Tibial nerve (tissue), 4 donors: ENCODE results near the gene TFPI2.

Experiments used
- CTCF ChIP-seq, 5 experiments: fragments of 200-600 bp in 3 of 5; fragments of 450-650 bp in 2 of 5; sonication (generic) in 3 of 5; IDR thresholded peaks; one replicate each; pipeline ENCODE4 v1.5.1; 2016 to 2019; ENCODE audit warnings: antibody characterized with exemption in 5 of 5, mild to moderate bottlenecking in 3 of 5, moderate library complexity in 2 of 5
- EP300 ChIP-seq, 2 donors: sonication (generic); formaldehyde crosslinking; IDR thresholded peaks; one replicate each; pipeline ENCODE4 v1.6.1; 2017; ENCODE audit warnings: antibody characterized with exemption in 2 of 2, mild to moderate bottlenecking in 1 of 2
- POLR2A ChIP-seq, 2 donors: fragments of 450-650 bp; IDR thresholded peaks; one replicate each; pipeline ENCODE4 v1.6.1; 2017; ENCODE audit warnings: antibody characterized with exemption in 2 of 2, mild to moderate bottlenecking in 2 of 2, moderate library complexity in 2 of 2

DNA sequence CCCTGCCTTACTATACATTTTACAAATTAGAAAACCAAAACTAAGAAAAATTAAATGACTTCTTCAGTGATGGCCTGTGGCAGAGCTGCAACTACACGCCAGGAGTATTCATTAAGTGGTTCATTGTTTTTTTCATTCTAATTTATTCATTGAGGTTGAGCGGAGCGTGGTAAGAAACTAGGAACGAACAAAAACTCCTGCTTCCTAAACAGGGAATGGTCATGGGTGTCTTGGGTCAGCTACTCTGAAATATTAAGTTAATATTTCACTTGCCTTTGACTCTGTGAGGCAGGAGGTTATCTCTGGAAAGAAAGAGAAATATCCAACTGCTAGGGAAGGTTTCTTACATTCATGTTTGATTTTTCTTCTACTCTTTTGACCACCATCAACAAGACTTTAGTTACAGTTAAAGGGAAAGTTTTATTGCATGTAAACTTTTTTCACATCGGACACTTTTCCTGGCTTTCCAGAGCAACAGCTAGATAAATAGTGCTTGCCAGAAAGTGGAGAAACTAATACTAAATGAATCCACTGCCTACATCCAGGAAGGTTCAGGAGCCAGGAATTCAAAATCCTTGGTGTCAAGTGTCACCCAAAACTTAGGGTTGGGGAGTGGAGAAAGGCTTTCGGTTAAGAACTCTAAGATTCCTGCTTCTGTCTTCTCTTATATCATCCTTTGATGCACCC, 30.1 kb upstream of the TFPI2 start:
- TF ChIP-seq CTCF (IDR thresholded peaks at IDR 0.05) (no peak), EP300 (IDR thresholded peaks at IDR 0.05) (no peak), POLR2A (IDR thresholded peaks at IDR 0.05) (no peak)
